ENCODE data around the gene ACY1. TPM values are rescaled to one million over a fixed set of nuclear protein-coding genes. Genes with fewer than 3 reads are reported as not detected.

The ACY1 gene
- 46.5 and 66.1 TPM in 2 replicates for total RNA-seq (2014; rRNA removed; shearing (Covaris generic))

DNA sequence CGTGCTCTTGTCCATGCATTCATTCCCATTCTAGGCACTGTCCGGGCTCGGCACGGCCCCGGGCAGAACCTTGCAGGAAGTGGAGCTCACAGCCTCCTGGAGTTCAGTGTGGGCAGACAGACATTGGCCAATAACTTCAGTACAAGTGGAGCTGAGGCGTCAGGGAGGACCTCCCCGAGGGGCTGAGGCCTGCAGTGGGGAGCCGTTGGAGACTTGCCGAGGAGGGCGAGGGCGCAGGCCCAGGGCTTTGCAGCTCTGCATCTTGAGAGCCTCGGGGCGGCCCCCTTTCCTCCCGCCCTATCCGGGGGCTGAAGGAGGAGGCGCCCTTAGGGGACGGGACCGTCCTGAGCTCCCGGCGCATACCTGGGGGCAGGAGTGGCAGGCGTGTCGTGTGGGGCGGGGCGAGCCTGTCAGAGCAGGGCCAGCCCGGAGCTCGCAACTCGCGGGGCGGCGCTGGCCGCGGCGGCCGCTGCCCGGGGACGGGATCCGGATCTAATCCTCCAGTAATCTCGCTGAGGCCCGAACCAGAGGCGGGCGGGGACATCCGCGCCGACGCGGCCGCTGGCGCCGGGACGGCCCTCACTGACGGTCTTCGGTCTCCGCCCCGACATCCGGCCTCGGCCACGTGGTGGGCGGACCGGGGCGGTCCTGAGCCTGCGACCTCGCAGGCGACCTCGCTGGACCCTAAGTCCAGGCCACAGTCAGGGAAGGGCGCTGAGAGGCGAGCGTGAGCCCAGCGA lies at the start of gene ACY1:
Gene ACY1, plus strand, starts transcription at position 698 of the 740 bp plus-strand sequence. CDS start 530 bp downstream, outside the sequence.
- DNase-seq (ENCODE audit: low spot score): peak; percentile 74

DNA sequence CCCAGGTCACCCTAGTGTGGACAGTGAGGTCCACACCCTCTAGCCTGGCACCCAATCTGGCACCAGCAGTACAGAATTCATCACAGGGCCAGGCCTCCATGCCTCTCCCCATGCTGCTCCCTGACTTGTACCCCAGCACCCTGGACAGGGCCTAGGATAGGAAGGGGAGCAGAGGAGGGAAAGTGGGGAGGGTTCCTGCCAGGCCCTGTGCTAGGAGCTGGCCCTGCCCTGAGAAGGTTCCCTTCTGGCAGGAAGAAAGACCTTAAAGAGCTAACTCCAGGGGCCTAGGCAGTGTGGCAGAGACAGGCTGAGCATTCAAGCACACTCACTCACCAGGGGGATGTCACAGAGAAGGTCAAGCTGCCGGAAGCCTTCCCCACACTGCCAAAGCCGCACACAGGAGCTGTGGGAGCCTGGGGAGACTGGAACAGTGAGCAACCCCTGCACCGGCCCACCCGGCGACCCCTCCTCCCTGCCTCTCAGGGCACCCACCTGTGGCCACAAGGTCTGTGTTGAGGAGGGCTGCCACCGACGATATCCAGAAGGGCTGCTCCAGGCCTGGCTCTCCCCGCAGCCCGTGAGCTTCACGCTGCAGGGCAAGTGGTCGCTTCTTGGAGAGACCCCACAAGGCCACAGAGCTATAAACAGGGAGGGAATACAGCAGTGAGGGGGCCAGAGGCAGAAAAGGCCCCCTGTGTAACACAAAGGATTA lies 49.0 kb upstream of the ACY1 start:
- no peak for DNase-seq (ENCODE audit: low spot score)

DNA sequence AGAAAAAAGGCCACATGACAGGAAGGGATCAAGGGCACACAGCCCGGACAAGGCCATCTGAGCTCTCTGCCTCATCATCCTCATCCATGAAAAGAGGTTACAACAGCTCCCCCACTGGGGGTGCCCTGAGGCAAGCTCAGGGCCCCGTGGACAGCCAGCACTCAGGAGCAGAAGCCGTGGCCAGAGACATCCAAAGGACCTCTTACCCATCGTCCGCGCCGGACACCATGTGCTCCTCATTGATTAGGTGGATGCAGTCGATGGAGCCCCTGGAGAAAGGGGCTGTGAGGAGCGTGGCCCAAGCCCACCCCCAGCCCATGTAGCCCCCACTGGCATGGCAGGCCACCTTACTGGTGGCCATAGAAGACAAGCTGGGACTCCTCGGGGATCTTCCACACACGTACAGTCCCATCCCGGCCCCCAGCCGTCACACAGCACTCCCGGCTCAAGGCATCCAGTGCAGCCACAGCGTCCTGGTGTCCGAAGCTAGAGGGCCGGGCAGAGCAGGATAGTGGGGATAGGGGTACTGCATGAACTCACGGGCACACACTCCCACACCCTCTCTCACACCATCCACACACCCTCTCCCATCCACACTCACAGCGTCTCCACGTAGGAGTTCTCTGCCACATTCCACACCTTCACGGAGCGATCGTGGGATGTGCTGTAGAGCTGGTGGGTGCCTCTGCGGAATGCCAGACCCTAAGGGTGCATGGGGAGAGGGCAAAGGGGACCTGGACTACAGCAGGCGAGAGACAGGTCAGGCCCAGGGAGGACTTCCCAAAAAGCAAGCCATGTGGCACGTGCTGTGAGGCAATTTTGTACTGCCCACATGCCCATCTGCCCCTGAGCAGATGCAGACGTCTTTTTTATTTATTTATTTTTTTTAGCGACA lies 48.1 kb upstream of the ACY1 start:
- DNase-seq (ENCODE audit: low spot score): no peak

DNA sequence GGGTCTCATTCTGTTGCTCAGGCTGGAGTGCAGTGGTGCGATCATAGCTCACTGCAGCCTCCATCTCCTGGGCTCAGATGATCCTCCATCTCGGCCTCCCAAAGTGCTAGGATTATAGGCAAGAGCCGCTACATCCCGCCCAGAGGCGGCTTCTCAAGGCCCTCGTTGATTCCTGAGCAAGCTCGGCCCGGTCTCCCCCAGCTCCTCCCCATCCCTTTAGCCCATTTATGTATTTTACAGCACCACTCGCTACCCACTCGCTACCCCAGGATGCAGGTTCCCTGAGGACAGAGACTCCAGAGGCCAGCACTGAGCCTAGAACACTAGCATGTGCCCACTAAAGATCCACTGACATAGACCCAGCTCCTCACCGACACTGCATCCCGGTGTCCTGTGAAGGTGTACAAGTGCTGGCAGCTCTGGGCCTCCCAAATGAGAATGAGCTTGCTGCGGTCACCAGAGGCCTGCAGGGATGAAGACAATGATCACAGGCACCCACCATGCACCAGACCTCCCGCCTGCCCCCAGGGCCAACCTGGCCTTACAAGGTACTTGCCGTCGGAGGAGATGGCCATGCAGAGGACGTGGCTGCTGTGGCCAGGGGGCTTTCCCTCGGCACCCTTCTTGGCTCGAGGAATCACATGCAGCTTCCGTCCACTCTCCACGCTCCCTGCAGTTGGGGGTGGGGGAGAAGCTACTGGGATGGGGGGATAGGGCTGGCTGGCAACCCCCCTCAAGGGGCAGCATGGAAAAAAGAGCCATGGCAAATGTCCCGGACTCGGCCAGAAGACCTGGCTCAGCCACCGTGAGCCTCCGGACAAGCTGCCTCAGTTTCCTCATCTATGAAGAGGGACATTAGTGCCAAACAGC lies 47.2 kb upstream of the ACY1 start:
- DNase-seq (ENCODE audit: low spot score): no peak

DNA sequence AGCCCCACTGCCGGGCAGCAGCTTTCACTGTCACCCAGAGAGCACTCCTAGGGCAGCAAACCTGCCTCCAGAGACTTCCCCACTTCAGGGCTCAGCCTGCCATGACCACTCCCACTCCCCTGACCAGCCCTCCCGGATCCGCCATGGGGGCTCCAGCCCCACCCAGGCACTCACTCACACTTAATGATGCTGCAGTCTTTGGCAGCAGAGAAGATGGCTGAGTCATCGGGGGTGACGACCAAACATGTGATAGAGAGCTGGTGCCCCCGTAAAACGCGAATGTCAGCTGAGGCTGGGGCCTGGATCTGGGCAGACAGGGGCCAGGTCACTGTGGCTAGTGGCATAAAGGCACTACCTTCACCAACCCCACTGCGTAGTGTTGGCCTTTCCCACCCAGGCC lies 46.3 kb upstream of the ACY1 start:
- DNase-seq (ENCODE audit: low spot score): peak; percentile 59

DNA sequence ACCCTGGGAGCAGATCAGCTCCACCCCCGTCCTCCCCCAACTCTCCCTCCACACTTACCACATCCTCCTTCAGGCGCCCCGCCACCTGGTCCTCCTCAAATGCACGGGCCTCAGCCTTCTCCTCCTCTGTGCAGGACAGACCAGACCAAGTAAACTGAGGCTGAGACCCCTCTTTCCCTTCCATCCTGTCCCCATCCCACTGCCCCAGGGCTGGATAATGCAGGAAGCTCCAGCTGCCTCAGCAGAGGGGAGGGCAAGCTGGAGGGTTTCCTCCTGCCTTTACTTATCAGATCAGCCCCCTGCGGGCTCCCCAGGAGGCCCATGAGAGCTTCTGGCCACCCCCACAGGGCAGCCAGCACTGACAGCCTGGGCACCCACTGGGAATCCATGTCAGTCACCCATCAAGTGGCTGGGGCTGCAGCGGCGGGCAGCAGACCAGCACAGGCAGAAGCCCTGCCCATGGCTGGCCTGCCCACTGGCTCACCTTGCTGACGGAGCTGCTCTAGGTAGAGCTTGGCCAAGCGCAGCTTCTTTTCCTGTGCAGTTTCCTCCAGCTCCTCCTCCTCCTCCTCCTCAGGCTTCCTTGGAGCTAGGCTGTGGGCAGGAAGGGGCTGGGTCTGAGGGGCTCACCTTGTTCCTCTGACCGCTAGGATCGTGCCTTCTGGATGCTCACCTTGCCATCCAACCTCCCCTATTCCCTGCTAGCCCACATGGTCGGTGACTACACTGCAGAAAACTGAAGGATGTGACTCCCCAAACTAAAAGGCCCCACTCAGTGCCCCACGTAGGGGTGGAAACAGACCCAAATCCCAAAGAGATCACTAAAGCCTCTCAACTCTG lies 45.5 kb upstream of the ACY1 start:
- no peak for DNase-seq (ENCODE audit: low spot score)

DNA sequence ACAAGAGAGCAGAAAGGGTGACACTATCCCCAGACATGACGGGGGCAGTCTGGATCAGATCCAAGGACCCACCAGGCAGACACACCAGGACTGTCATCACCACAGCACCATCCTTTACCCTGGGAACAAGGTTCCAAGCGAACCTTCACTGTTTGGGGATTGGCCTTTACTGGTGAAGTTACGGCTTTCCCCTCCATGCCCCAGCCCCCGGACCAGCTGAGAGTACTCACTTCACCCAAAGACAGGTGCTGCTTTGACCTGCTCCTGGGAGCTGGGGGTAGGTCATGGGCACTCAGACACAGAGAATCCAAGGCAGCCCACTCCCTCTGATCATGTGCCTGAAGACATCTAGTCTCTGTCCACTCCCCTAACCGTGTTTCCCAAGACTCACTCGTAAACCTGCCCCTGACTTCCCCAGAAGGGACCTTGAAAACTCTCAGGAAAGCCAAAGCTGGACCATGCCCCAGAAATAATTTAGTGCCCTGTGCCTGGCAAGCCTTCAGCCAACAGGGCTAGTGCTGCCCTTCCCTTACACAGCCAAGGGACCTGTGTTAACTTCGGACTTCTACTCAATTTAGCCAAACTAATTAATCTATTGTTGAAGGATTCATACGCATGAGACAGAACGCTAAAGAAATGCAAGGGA lies 44.4 kb upstream of the ACY1 start:
- DNase-seq (ENCODE audit: low spot score): no peak

DNA sequence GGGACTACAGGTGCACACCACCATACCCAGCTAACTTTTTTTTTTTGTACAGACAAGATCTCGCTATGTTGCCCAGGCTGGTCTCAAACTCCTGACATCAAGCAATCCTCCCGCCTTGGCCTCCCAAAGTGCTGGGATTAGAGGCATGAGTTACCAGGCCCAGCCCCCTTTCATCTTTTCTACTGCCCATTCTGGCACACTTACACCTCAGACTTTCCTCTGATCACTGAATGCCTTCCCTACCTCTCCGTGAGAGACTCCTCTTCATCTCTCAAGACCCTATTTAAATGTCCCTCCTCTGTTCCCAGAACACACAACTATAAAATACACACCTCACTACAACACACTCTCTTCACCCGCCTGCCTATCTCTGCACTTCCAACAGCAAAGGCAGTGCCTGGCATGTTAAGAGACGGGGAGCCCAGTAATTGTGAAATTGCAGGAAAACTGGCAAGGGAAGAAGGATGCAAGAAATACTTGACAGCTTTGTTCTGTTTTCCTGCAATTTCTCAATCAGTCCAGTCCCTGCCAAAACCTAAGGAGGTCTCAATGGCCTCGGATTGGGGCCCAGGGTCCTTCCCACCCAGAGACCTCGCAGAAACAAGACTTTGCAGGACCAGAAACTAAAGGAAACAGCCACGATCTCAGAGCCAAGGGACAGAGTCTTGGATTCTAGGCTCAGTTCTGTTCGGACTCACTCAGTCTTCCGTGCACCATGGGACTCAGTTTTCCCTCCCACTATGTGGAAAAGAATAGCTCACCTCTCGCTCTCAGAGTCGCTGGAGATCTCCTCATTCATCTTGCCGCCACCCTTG lies 42.5 kb upstream of the ACY1 start:
- no peak for DNase-seq (ENCODE audit: low spot score)

DNA sequence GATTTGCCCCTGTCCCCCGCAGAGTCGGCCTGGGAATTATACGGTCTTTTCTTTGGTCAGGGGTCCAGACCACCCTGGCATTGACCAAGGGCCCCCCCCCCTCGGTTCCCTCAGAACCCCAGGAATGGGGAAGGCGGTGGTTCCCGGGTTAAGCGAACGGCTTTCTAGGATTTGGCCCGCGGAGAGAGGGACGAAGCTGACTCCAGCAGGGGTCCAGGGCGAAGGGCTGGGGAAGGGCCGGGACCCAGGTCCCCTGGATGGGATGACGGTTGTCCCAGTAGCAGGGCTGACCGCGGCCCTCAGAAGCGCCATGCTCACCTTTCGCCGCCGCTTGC lies 41.9 kb upstream of the ACY1 start:
- DNase-seq (ENCODE audit: low spot score): no peak

DNA sequence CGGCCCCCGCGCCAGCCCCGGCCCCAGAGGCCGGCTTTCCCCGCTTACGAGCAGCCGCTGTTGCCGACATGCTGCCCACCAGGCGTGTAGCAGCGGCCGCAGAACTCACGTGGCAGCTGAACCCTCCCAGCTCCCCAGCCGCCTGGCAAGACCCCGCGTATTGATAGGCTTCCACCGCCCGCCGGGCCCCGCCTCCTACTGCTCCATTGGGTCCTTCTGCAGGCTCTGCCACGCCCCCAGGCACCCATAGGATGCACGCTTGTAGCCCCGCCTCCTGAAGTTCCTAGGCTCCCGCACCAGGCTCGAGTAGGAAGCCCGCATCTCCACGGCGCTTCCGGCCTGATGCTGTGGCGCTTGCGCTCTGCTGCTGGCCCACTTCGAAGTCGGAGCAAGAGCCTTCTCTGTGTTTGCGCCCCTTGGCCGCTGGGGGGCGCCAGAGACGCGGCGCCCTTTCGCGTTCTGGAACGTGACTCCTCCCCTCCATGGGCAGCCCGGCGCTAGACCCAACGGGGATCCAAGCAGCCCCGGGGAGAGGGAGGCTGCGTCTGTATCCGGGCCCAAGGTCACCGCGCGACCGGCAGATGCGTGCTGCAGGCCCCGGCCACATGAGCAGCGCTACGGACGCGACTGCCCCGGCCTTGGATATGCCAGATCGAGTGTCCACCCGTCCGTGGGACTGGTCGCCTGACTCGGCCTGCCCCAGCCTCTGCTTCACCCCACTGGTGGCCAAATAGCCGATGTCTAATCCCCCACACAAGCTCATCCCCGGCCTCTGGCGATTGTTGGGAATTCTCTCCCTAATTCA lies 41.3 kb upstream of the ACY1 start, which contains the start of the genes PARP3 and RRP9:
Gene PARP3, plus strand, starts transcription at position 566 of the 805 bp plus-strand sequence. CDS start 993 bp downstream, outside the sequence.
Gene RRP9, minus strand, starts transcription at position 107 of the 805 bp plus-strand sequence. Its CDS starts 37 bp downstream, at position 70.
- peak; percentile 99 for DNase-seq (ENCODE audit: low spot score)

DNA sequence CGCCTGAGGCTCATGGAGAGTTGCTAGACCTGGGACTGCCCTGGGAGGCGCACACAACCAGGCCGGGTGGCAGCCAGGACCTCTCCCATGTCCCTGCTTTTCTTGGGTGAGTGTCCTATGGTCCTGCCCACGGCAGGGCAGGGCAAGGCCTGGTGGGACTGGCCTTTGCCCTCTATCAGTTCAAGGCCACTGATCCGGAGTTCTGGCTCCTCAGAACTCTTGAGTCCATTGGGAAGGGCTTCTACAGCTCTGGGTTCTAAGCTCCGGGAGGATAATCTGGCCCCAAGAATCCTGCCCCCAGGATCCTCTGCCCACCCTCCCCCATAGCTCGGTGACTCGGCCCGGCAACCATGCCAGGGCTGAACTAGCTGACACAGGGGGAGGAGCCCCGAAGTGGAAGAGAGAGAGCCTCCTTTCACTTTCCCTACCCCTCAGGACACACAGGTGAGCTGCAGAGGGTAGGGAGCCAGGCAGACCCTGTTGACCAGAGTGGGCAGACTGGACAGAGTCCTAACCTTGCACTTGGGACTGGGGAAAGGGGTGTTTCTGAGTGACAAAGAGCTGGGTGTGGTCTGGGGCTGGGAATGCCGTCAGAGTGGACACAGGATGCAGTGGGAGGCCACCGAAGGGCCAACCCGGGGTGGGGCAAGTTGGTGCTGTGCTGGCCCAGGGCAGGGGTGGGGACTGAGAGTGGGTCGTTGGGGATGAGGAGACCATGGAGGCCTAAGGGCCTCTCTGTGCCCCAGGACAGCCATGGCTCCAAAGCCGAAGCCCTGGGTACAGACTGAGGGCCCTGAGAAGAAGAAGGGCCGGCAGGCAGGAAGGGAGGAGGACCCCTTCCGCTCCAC lies 40.5 kb upstream of the ACY1 start:
- peak; percentile 84 for DNase-seq (ENCODE audit: low spot score)

DNA sequence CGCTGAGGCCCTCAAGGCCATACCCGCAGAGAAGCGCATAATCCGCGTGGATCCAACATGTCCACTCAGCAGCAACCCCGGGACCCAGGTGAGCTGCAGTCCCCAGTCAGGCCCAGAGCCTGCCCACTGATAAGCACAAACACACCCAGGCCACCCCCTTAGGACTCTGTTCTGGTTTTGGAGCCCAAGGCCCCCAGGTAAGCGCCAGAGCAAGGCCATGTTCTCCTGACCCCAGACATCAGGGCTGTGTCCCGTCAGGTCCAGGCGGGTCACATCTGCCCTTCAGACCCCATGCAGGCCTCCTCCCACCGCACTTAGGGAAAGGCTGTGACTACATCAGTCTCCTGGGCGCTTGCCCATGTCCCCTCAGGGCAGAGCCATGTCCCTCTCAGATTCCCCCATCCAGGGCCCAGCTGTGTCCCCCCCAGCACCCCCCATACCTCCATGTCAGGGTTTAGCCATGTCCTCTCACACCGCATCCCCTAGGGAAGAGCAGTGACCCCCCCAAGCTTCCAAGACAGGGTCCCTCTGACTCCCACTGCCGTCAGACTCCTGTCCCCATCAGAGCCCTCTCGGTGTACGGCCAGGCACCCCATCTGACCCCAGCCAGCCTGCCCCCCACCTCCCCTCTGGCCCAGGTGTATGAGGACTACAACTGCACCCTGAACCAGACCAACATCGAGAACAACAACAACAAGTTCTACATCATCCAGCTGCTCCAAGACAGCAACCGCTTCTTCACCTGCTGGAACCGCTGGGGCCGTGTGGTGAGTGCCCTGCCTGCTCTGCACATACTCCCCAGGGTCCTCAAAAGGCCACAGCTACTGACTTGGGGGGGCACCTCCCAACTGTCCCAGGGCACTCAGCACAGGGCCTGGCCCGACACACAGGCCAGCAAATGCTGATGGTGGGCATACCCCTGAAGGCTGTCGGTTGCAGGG lies 39.6 kb upstream of the ACY1 start:
- no peak for DNase-seq (ENCODE audit: low spot score)

DNA sequence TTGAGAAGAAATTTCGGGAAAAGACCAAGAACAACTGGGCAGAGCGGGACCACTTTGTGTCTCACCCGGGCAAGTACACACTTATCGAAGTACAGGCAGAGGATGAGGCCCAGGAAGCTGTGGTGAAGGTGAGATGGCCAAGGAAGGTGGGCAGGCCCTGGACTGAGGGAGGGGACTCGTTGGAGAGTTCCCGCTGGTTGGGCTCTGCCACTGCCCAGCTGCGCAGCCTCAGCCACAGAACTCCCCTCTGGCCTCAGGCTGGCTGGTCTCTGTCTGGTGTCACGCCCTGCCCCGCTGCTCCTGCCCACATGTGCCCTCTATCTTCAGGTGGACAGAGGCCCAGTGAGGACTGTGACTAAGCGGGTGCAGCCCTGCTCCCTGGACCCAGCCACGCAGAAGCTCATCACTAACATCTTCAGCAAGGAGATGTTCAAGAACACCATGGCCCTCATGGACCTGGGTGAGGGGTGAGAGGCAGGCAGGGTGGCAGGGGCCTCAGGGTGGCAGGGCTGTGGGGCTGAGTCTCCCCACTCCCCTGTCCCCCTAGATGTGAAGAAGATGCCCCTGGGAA lies 38.8 kb upstream of the ACY1 start:
- DNase-seq (ENCODE audit: low spot score): no peak

DNA sequence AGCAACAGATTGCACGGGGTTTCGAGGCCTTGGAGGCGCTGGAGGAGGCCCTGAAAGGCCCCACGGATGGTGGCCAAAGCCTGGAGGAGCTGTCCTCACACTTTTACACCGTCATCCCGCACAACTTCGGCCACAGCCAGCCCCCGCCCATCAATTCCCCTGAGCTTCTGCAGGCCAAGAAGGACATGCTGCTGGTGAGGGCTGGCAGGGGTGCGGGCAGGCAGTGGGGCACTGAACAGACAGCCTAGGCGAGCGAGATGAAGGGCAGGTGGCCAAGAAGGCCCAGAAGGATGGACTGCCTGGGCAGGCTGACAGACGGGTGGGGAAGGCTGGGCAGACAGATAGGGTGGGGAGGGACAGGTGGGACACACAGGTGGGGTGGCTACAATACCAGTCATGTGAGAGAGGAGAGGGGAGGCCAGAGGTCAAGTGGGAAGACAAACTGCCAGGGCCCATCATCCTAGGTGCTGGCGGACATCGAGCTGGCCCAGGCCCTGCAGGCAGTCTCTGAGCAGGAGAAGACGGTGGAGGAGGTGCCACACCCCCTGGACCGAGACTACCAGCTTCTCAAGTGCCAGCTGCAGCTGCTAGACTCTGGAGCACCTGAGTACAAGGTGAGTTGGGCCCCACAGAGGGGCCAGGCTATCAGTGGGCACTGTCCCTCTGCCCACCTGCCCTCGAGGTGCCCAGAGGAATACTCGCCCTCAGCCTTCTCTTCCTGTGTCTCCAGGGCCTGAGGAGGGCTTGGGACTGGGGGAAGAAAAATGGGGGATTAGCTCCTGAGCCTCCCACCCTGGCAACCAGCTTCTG lies 38.1 kb upstream of the ACY1 start:
- DNase-seq (ENCODE audit: low spot score): no peak
